Activated naive CD4-positive, alpha-beta T cell treated with Interleukin-2 at 50 U/mL for 16 hours (primary cell): ENCODE results near the gene ASB2.

ENCODE experiments used
- DNase-seq: peaks from one replicate; pipeline ENCODE4 v3.0.0-alpha.2; 2020

Gene ASB2

GRCh38 chr14:93960774-93961438 is 15.5 kb downstream of the ASB2 start:
- DNase-seq: no peak

- peak; percentile 50 for DNase-seq
Observed at GRCh38 chr14:93960108-93960475, 16.3 kb downstream of the ASB2 start.

- peak; percentile 96 for DNase-seq
Observed at GRCh38 chr14:93959239-93960107, 16.9 kb downstream of the ASB2 start.

GRCh38 chr14:93958567-93959238 is 17.7 kb downstream of the ASB2 start:
- DNase-seq: no peak

- DNase-seq: no peak
Observed at GRCh38 chr14:93957751-93958566, 18.4 kb downstream of the ASB2 start.

- DNase-seq: no peak
Observed at GRCh38 chr14:93957333-93957710, 19.0 kb downstream of the ASB2 start.

GRCh38 chr14:93956514-93957332 is 19.6 kb downstream of the ASB2 start:
- DNase-seq: no peak

GRCh38 chr14:93955850-93956481 is 20.4 kb downstream of the ASB2 start:
- no peak for DNase-seq

GRCh38 chr14:93954900-93955849 is 21.2 kb downstream of the ASB2 start:
- peak; percentile 52 for DNase-seq

- no peak for DNase-seq
Observed at GRCh38 chr14:93954516-93954830, 21.9 kb downstream of the ASB2 start.

- no peak for DNase-seq
Observed at GRCh38 chr14:93953739-93954515, 22.4 kb downstream of the ASB2 start.

- no peak for DNase-seq
Observed at GRCh38 chr14:93953263-93953662, 23.1 kb downstream of the ASB2 start.

GRCh38 chr14:93952829-93953228 is 23.5 kb downstream of the ASB2 start:
- no peak for DNase-seq

GRCh38 chr14:93951635-93952540 is 24.5 kb downstream of the ASB2 start:
- DNase-seq: no peak

- no peak for DNase-seq
Observed at GRCh38 chr14:93950948-93951634, 25.3 kb downstream of the ASB2 start.

GRCh38 chr14:93949511-93950075 is 26.8 kb downstream of the ASB2 start:
- DNase-seq: no peak

GRCh38 chr14:93947282-93947681 is 29.1 kb downstream of the ASB2 start:
- no peak for DNase-seq
